Fibroblast of lung (primary cell): ENCODE data around the gene TFF1.

Experiments used
- CTCF ChIP-seq, 2 donors: IDR thresholded peaks in 1 of 2; conservative IDR thresholded peaks in 1 of 2; 1 replicate in 1 of 2; 2 replicates in 1 of 2; pipeline ENCODE4 v1.5.1; 2011 to 2012; ENCODE audit warnings: low read length in 2 of 2, control low read depth in 1 of 2, inconsistent platforms in 1 of 2, low read depth in 1 of 2, mild to moderate bottlenecking in 1 of 2
- EZH2 ChIP-seq: IDR thresholded peaks from 2 replicates; pipeline ENCODE4 v1.5.1; 2012; ENCODE audit warnings: low read length, control low read depth, mild to moderate bottlenecking; ENCODE audit errors: missing control alignments

DNA sequence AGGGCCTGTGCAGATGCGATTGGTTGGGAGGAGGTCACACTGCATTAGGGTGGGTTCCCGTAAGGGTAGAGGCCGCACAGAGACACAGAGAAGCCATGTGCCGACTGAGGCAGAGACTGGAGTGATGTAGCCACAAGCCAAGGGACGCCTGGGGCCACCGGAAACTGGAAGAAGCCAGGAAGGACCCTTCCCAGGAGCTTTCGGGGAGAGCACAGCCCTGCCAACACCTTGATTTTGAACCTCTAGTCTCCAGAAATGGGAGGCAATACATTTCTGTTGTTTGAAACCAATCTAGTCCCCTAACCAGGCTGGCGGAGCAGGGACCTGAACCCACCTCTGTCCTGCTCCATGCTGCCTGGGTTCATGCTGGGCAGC is 48.2 kb upstream of the TFF1 start:
- TF ChIP-seq CTCF (conservative IDR thresholded peaks at IDR 0.05 in 1 of 2, IDR thresholded peaks at IDR 0.05 in 1 of 2; ENCODE audit: low read depth in 1 of 2, low read length in 2 of 2) (no peak), EZH2 (no peak)
